HepG2 (cell line): ENCODE results near the gene NCS1. TPM values are rescaled to one million over a fixed set of nuclear protein-coding genes. Genes with fewer than 3 reads are reported as not detected.

Experiments
- ATAC-seq: fragments of 200-7000 bp; cut with Tn5 transposase; 3 replicates; pipeline ENCODE4 v1.9.1; 2020; ENCODE audit warnings: mild to moderate bottlenecking, moderate library complexity
- Bru-seq: library from RNA; stranded (reverse); fragments of 400-500 nt; gene quantifications from one replicate; lab custom pipeline; 2021; lab: Mats Ljungman, UMichigan
- BruChase-seq, 2 experiments: library from RNA; stranded (reverse); fragments of 400-500 nt; gene quantifications; one replicate each; lab custom pipeline; 2021; lab: Mats Ljungman, UMichigan
- BruUV-seq: library from RNA; stranded (reverse); fragments of 400-500 nt; replicated peaks from 2 replicates; lab custom pipeline; 2021; lab: Mats Ljungman, UMichigan
- CTCF ChIA-PET: fragments of 300-600 bp; formaldehyde crosslinking; extraction: SDS; loops from one replicate; lab custom pipeline; 2021; ENCODE audit warnings: low total read pairs, inconsistent platforms, low intra/inter-chr PET ratio; lab: Yijun Ruan, JAX
- POLR2A ChIA-PET: fragments of 350-600 bp; sonication (Branson Sonifier 250); formaldehyde crosslinking; loops from one replicate; lab custom pipeline; 2020; ENCODE audit warnings: antibody characterized with exemption, inconsistent platforms; lab: Yijun Ruan, JAX
- DNase-seq: peaks from one replicate; pipeline ENCODE4 v3.0.0-alpha.2; 2015; ENCODE audit warnings: low spot score
- FAIRE-seq: peaks from 3 replicates; lab custom pipeline; 2011; peaks lifted over from hg19 to GRCh38; lab: Jason Lieb, UNC
- H2AFZ ChIP-seq: one replicate; pipeline ENCODE4 v1.6.1; 2011; ENCODE audit warnings: low read length, inconsistent platforms
- H3K27ac ChIP-seq: fragments of 300-600 bp; 3 replicates; pipeline ENCODE4 v1.8.0; 2011; ENCODE audit warnings: mixed run types, mild to moderate bottlenecking, mixed read lengths, low read length, inconsistent platforms; ENCODE audit not compliant: insufficient read depth; ENCODE audit errors: extremely low read length
- H3K27me3 ChIP-seq, 2 experiments: fragments of 200-600 bp in 1 of 2; 2 replicates in 1 of 2; 3 replicates in 1 of 2; pipeline versions ENCODE4 v1.6.0 to v1.8.0; 2011; ENCODE audit warnings: low read length in 2 of 2, mild to moderate bottlenecking in 2 of 2, moderate library complexity in 2 of 2, inconsistent platforms in 1 of 2; ENCODE audit not compliant: insufficient read depth in 2 of 2, control insufficient read depth in 1 of 2
- H3K36me3 ChIP-seq, 2 experiments: fragments of 200-600 bp in 1 of 2; replicated peaks in 1 of 2; 2 replicates in 1 of 2; 3 replicates in 1 of 2; pipeline versions ENCODE4 v1.5.1 to v1.8.0; 2011; ENCODE audit warnings: low read length in 2 of 2, inconsistent platforms in 1 of 2; ENCODE audit not compliant: insufficient read depth in 2 of 2, control insufficient read depth in 1 of 2
- H3K4me1 ChIP-seq: 2 replicates; pipeline ENCODE4 v1.5.1; 2012; ENCODE audit warnings: low read length, inconsistent platforms; ENCODE audit not compliant: insufficient read depth
- H3K4me2 ChIP-seq: 2 replicates; pipeline ENCODE4 v1.6.0; 2011; ENCODE audit warnings: low read depth, low read length, inconsistent platforms
- H3K4me3 ChIP-seq, 3 experiments: fragments of 200-600 bp in 1 of 3; sonication (generic), shearing (Covaris generic) in 1 of 3; replicated peaks in 1 of 3; 2 replicates each; pipeline ENCODE4 v1.5.1; 2011 to 2016; ENCODE audit warnings: low read length in 3 of 3, inconsistent platforms in 2 of 3, low read depth in 2 of 3, mild to moderate bottlenecking in 2 of 3, control low read depth in 1 of 3, mixed read lengths in 1 of 3; ENCODE audit not compliant: insufficient read depth in 1 of 3
- H3K79me2 ChIP-seq: one replicate; pipeline ENCODE4 v1.6.1; 2011; ENCODE audit warnings: low read length, inconsistent platforms; ENCODE audit not compliant: insufficient read depth
- H3K9ac ChIP-seq: 2 replicates; pipeline ENCODE4 v1.6.0; 2011; ENCODE audit warnings: mild to moderate bottlenecking, low read depth, low read length, inconsistent platforms; ENCODE audit not compliant: insufficient read depth
- H3K9me3 ChIP-seq: 2 replicates; pipeline ENCODE4 v1.5.1; 2012; ENCODE audit warnings: mild to moderate bottlenecking, low read length
- H4K20me1 ChIP-seq: 2 replicates; pipeline ENCODE4 v1.6.0; 2011; ENCODE audit warnings: inconsistent platforms, mild to moderate bottlenecking, low read length, moderate library complexity; ENCODE audit not compliant: insufficient read depth
- SAP130 ChIP-seq: IDR thresholded peaks from 2 replicates; pipeline ENCODE4 v1.6.1; 2016; ENCODE audit warnings: low read depth
- ZNF484 ChIP-seq: sonication (generic); formaldehyde crosslinking; IDR thresholded peaks from 2 replicates; pipeline ENCODE4 v1.5.1; 2020; ENCODE audit warnings: mild to moderate bottlenecking, low read depth, missing genetic modification reagents, borderline replicate concordance
- ZNF749 ChIP-seq: sonication (generic); formaldehyde crosslinking; IDR thresholded peaks from 2 replicates; pipeline ENCODE4 v1.8.0; 2022; ENCODE audit warnings: mild to moderate bottlenecking, missing genetic modification reagents, moderate library complexity, borderline replicate concordance
- WGBS: methylation state at CpG from one replicate; pipeline ENCODE4 v1.1.6; 2017; ENCODE audit warnings: low lambda C conversion rate; 5-methylcytosine and 5-hydroxymethylcytosine counted together
- in situ Hi-C: cut with HindIII; loops from 2 replicates; pipeline ENCODE4 v1.10.0; 2017; ENCODE audit warnings: low pct_unique_long_range_greater_than_20kb; ENCODE audit not compliant: extremely low pct_ligation_motif_present
- intact Hi-C: fragments of 100-400 bp; cut with micrococcal nuclease; formaldehyde crosslinking; loops from one replicate; pipeline ENCODE4 v1.10.0; 2022; ENCODE audit not compliant: unreplicated experiment
- long read RNA-seq, 2 experiments: library from RNA in 1 of 2; library from polyadenylated mRNA in 1 of 2; stranded (forward) in 1 of 2; unstranded in 1 of 2; transcript quantifications; one replicate each; pipeline ENCODE4 v2.0.0, GENCODE V29; 2019 to 2022
- polyA minus RNA-seq, 3 experiments: library from RNA; depleted of rRNA, polyadenylated mRNA; stranded (reverse); fragments of >200 nt; gene quantifications; 2 replicates each; pipeline ENCODE4 v1.2.3, GENCODE V29; 2011; ENCODE audit warnings: low replicate concordance in 1 of 3
- polyA plus RNA-seq, 8 experiments: library from polyadenylated mRNA; depleted of rRNA in 3 of 8; stranded (reverse) in 7 of 8; unstranded in 1 of 8; fragments of >200 nt; fragmentation: Illumina TruSeq in 4 of 8; extraction: Trizol in 4 of 8; gene quantifications; 2 replicates each; pipeline versions ENCODE4 v1.2.1 to v1.2.3, GENCODE V29; 2011 to 2016; ENCODE audit warnings: low read depth in 4 of 8, missing spikeins in 1 of 8, mixed read lengths in 1 of 8; ENCODE audit not compliant: insufficient read depth in 1 of 8
- total RNA-seq, 5 experiments: library from RNA; depleted of rRNA; stranded (reverse); fragments of >200 nt; fragmentation: Illumina TruSeq; extraction: Trizol; gene quantifications; 2 replicates each; pipeline ENCODE4 v1.2.3, GENCODE V29; 2016; ENCODE audit warnings: low read depth in 1 of 5

The NCS1 gene
- total RNA-seq (2016; rRNA removed; fragmentation: Illumina TruSeq; extraction: Trizol) (6.1 and 6.9 TPM in 2 replicates), polyA plus RNA-seq (2011; rRNA removed) (4.1 and 4.7 TPM in 2 replicates), polyA minus RNA-seq (2011; rRNA and poly(A)+ RNA removed; ENCODE audit: low replicate concordance) (5.0 and 83.3 TPM in 2 replicates), Bru-seq, nascent RNA (percentile 30 among the genes with signal in this experiment), BruChase-seq, experiment 1, labeled RNA remaining after a 6-hour chase (percentile 40 among the genes with signal in this experiment), BruChase-seq, experiment 2, labeled RNA remaining after a 2-hour chase (percentile 35 among the genes with signal in this experiment)
- total RNA-seq (2016; cell fraction: cytosol; rRNA removed; fragmentation: Illumina TruSeq; extraction: Trizol; ENCODE audit: low read depth): 6.7 and 7.8 TPM in 2 replicates
- total RNA-seq (2016; cell fraction: insoluble cytoplasmic fraction; rRNA removed; fragmentation: Illumina TruSeq; extraction: Trizol): 5.1 and 5.3 TPM in 2 replicates
- total RNA-seq (2016; cell fraction: membrane; rRNA removed; fragmentation: Illumina TruSeq; extraction: Trizol): 12.6 and 14.1 TPM in 2 replicates
- 2.1 and 3.4 TPM in 2 replicates for total RNA-seq (2016; cell fraction: nucleus; rRNA removed; fragmentation: Illumina TruSeq; extraction: Trizol)
- polyA plus RNA-seq (2011; cell fraction: cytosol; rRNA removed): 3.9 TPM in 2 replicates
- 1.7 and 2.5 TPM in 2 replicates for polyA plus RNA-seq (2011; cell fraction: nucleus; rRNA removed)
- 1.4 and 1.6 TPM in 2 replicates for polyA plus RNA-seq (2012)
- 17.2 and 18.8 TPM in 2 replicates for polyA plus RNA-seq (2016; cell fraction: cytosol; fragmentation: Illumina TruSeq; extraction: Trizol; ENCODE audit: low read depth)
- polyA plus RNA-seq (2016; cell fraction: insoluble cytoplasmic fraction; fragmentation: Illumina TruSeq; extraction: Trizol; ENCODE audit: low read depth): 7.4 and 8.4 TPM in 2 replicates
- 16.6 and 20.9 TPM in 2 replicates for polyA plus RNA-seq (2016; cell fraction: membrane; fragmentation: Illumina TruSeq; extraction: Trizol; ENCODE audit: low read depth)
- 6.6 and 7.1 TPM in 2 replicates for polyA plus RNA-seq (2016; cell fraction: nucleus; fragmentation: Illumina TruSeq; extraction: Trizol; ENCODE audit: insufficient read depth, low read depth)
- polyA minus RNA-seq (2011; cell fraction: cytosol; rRNA and poly(A)+ RNA removed): 2.5 and 3.3 TPM in 2 replicates
- polyA minus RNA-seq (2011; cell fraction: nucleus; rRNA and poly(A)+ RNA removed): 0.99 and 1.0 TPM in 2 replicates
- long read RNA-seq, experiment 1: 0 reads
- long read RNA-seq, experiment 2, full-length matches to known transcripts: 4 of 13 reads
- long read RNA-seq, experiment 2, partial matches to known transcripts: 0 of 13 reads
- long read RNA-seq, experiment 2, other reads (novel, unspliced or antisense): 9 of 13 reads

DNA sequence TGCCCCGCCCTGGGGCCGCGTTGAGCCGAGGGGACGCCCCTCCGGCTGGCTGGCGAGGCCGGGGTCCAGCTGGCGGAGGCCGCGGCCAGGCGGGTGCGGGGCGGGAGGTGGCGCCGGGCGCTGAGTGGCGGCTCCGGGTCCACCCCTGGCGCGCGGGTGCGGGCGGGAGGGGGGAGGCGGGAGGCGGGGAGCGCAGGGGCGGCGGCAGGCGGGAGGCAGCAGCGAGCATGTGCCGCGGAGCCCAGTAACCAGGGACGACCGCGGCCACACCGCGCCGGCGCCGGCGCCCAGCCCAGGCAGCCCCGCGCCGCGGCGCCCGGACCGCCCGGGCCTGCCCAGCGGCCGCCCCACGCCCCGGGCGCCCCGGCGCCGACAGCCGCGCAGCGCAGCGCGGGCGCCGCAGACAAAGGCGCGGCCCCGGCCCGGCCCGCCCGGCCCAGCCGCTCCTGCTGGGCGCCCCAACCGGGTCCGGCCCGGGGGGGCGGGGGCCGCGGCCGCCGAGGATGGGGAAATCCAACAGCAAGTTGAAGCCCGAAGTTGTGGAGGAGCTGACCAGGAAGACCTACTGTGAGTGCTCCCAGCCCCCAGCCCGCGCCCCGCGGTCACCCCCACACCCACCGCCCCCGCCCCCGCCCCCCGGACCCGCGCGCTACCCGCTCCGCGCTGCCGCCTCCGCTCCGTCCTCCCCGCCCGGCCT lies at the start of gene NCS1:
Gene NCS1 (plus strand): TSS at position 244 of the 697 bp plus-strand sequence. CDS start 260 bp downstream, at position 504.
- Histone ChIP-seq H3K79me2 (no peaks in the 10 kb centered on the region), H3K27me3 (peaks cover 5 to 36% of the 10 kb centered on the region in 2 experiments; a peak in 4 of 5 replicates), H2AFZ (no peak within 1 kb of the TSS), H3K9me3 (no peaks in the 10 kb centered on the region), H3K36me3 (no peaks in the 10 kb centered on the region), H3K4me1 (peaks cover 16% of the 10 kb centered on the region; the same call in 1 of the 2 replicates), H4K20me1 (no peaks in the 10 kb centered on the region), H3K27ac (no peak within 1 kb of the TSS), H3K4me2 (peak within 1 kb of the TSS; percentile 88), H3K4me3 (peak within 1 kb of the TSS; percentile 49 to 70 (median 53); a peak in 5 of 6 replicates), H3K9ac (no peak within 1 kb of the TSS)
- BruUV-seq: no TSS peak
- ChIA-PET CTCF (no interaction called here), POLR2A (no interaction called here)
- intact Hi-C loops (no loop called here), in situ Hi-C loops (no loop called here)
- FAIRE-seq: no peak
- DNase-seq: no peak
- TF ChIP-seq ZNF749 (CRISPR knock-in tag) (no peak), SAP130 (0 out of 2 replicates have a peak, but pooled peaks have one; percentile 4), ZNF484 (CRISPR knock-in tag) (no peak)
- ATAC-seq: peak; percentile 66
- no CpG with 5 or more reads among the region's 101 CpGs for WGBS
